ENCODE measurements around the gene GAN. TPM values are rescaled to one million over a fixed set of nuclear protein-coding genes. Genes with fewer than 3 reads are reported as not detected.

Gene GAN
- total RNA-seq, 1 experiment from 2014 or later: 12.4 TPM

DNA sequence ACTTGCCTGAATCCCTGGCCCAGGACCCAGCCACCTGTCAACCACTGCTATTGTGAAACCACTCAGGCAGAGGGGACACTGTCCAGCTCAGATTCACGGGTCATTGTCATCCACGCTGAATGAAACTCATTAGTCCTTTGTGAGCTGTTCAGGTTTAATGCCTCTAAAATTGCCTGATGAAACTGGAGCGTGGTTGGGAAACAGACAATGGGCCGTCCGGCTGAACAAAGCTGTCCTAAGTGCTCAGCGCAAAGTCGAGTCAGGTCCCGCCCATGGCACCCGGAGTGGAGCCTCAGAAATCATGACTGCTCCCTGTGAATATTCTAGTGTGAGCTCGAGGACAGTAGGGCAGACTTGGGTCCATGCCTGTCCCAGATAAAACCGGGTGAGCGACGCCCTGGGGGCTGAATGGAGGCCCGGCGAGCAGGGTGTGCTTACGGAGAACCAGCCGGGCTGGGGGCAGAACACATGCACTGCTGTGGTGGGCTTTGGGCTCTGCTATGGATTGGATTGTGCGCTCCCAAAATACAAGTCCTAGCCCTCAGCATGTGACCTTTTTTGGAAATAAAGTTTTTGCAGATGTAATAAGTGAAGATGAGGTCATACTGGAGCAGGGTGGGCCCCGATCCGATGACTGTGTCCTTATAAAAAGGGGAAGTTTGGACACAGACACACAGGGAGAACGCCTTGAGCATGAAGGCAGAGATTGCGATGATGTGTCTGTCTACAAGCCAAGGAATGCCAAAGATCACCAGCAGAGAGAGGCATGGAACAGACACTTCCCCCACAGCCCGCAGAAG, 117.0 kb downstream of the GAN start:
- peak; percentile 79 for DNase-seq (ENCODE audit: low read depth)

GRCh38 chr16:81432937-81433557, 118.3 kb downstream of the GAN start:
- no peak for DNase-seq (ENCODE audit: low read depth)

- no peak for DNase-seq (ENCODE audit: low read depth)
These were observed 120.3 kb downstream of the GAN start for GRCh38 chr16:81435103-81435502.

GRCh38 chr16:81435567-81435966, 120.8 kb downstream of the GAN start:
- DNase-seq (ENCODE audit: low read depth): no peak

GRCh38 chr16:81436386-81436785, 121.6 kb downstream of the GAN start:
- no peak for DNase-seq (ENCODE audit: low read depth)

DNA sequence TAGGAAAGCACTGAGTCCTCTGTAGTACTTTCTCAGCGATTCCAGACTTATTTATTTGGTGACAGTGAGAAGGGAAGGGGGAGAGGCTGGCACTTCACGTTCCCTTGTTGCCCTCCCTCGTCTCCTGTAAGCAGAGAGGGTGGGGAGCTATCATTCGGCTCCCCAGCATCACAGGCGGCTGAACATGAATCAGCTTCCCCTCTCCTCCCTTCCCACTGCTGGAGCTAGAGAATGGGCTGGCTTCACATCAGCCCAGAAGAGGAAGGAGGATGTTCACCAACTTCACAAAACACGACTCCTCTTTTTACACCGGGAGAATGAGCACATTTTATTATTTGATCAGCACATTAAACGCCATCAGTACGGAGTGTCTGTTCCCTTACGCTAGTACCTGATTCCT, 123.1 kb downstream of the GAN start:
- peak; percentile 23 for DNase-seq (ENCODE audit: low read depth)

Other genes starting within 250 kb of the GAN start
- gene C16orf46, start 237.7 kb upstream of the GAN start, total RNA-seq (2014; rRNA removed; shearing (Covaris generic)): 0.09 and 0.29 TPM in 2 replicates
- 32.1 and 38.2 TPM in 2 replicates for gene GCSH, start 218.6 kb upstream of the GAN start, total RNA-seq (2014; rRNA removed; shearing (Covaris generic))
- not detected in 2 replicates for gene BCO1, start 76.3 kb upstream of the GAN start, total RNA-seq (2014; rRNA removed; shearing (Covaris generic))
- gene CMIP, start 129.8 kb downstream of the GAN start, total RNA-seq (2014; rRNA removed; shearing (Covaris generic)): 5.6 and 6.9 TPM in 2 replicates

Data from Daoy (cell line).